Measurements from ENCODE around the gene PIM3.

The PIM3 gene

GRCh38 chr22:49951986-49952896, 8.3 kb upstream of the PIM3 start:
- no peak for DNase-seq (ENCODE audit: low read depth)
- no peak overlapping the region for H3K4me3 ChIP-seq (ENCODE audit: low read depth, low read length)

GRCh38 chr22:49953027-49953679, 7.4 kb upstream of the PIM3 start:
- no peak for DNase-seq (ENCODE audit: low read depth)
- no peak overlapping the region for H3K4me3 ChIP-seq (ENCODE audit: low read depth, low read length)

GRCh38 chr22:49953680-49954344, 6.8 kb upstream of the PIM3 start:
- no peak for DNase-seq (ENCODE audit: low read depth)
- no peak overlapping the region for H3K4me3 ChIP-seq (ENCODE audit: low read depth, low read length)

GRCh38 chr22:49954354-49954753, 6.2 kb upstream of the PIM3 start:
- DNase-seq (ENCODE audit: low read depth), result no peak
- no peak overlapping the region for H3K4me3 ChIP-seq (ENCODE audit: low read depth, low read length)

GRCh38 chr22:49954991-49955580, 5.5 kb upstream of the PIM3 start:
- no peak overlapping the region for H3K4me3 ChIP-seq (ENCODE audit: low read depth, low read length)
- DNase-seq (ENCODE audit: low read depth), result no peak

GRCh38 chr22:49955581-49956417, 4.8 kb upstream of the PIM3 start:
- no peak for DNase-seq (ENCODE audit: low read depth)
- no peak overlapping the region for H3K4me3 ChIP-seq (ENCODE audit: low read depth, low read length)

GRCh38 chr22:49956418-49956770, 4.2 kb upstream of the PIM3 start:
- DNase-seq (ENCODE audit: low read depth), result no peak
- no peak overlapping the region for H3K4me3 ChIP-seq (ENCODE audit: low read depth, low read length)

GRCh38 chr22:49956914-49957825, 3.4 kb upstream of the PIM3 start:
- no peak overlapping the region for H3K4me3 ChIP-seq (ENCODE audit: low read depth, low read length)
- no peak for DNase-seq (ENCODE audit: low read depth)

- DNase-seq (ENCODE audit: low read depth), result no peak
- H3K4me3 ChIP-seq (ENCODE audit: low read depth, low read length), result no peak overlapping the region
Measured at GRCh38 chr22:49957826-49958365, 2.7 kb upstream of the PIM3 start.

- DNase-seq (ENCODE audit: low read depth), result no peak
- H3K4me3 ChIP-seq (ENCODE audit: low read depth, low read length), result no peak overlapping the region
Measured at GRCh38 chr22:49958366-49958921, 2.1 kb upstream of the PIM3 start.

GRCh38 chr22:49958931-49959781, 1.4 kb upstream of the PIM3 start:
- peak overlapping the region; percentile 68 for H3K4me3 ChIP-seq (ENCODE audit: low read depth, low read length)
- no peak for DNase-seq (ENCODE audit: low read depth)

- H3K4me3 ChIP-seq (ENCODE audit: low read depth, low read length), result peak overlapping the region; percentile 68
- DNase-seq (ENCODE audit: low read depth), result no peak
Measured at GRCh38 chr22:49959782-49960158, 802 bp upstream of the PIM3 start.

GRCh38 chr22:49961005-49961600, 531 bp downstream of the PIM3 start:
- H3K4me3 ChIP-seq (ENCODE audit: low read depth, low read length), result peak overlapping the region; percentile 68
- no peak for DNase-seq (ENCODE audit: low read depth)

- DNase-seq (ENCODE audit: low read depth), result no peak
- peak overlapping the region; percentile 68 for H3K4me3 ChIP-seq (ENCODE audit: low read depth, low read length)
Measured at GRCh38 chr22:49961601-49962011, 1.0 kb downstream of the PIM3 start.

- DNase-seq (ENCODE audit: low read depth), result peak; percentile 71
- H3K4me3 ChIP-seq (ENCODE audit: low read depth, low read length), result peak overlapping the region; percentile 68
Measured at GRCh38 chr22:49962012-49962750, 1.6 kb downstream of the PIM3 start.

Data from skeletal muscle cell (primary cell).